OCI-LY1 (cell line): ENCODE measurements around the gene SERINC1.

Experiments used
- H2AFZ ChIP-seq: fragments of 200-600 bp; sonication (generic), shearing (Covaris generic); 2 replicates; pipeline ENCODE4 v1.6.0; 2014; ENCODE audit warnings: antibody characterized with exemption, mild to moderate bottlenecking, low read length
- H3F3A ChIP-seq: fragments of 200-600 bp; sonication (generic), shearing (Covaris generic); 2 replicates; pipeline ENCODE4 v1.6.0; 2014; ENCODE audit warnings: mild to moderate bottlenecking, antibody characterized with exemption, low read length, moderate library complexity; ENCODE audit not compliant: insufficient read depth
- H3K27ac ChIP-seq: fragments of 200-600 bp; sonication (generic); 2 replicates; pipeline ENCODE4 v1.5.1; 2014; ENCODE audit warnings: low read length, mixed run types, mild to moderate bottlenecking, low read depth; ENCODE audit not compliant: poor library complexity, severe bottlenecking
- H3K27me3 ChIP-seq: fragments of 200-600 bp; sonication (generic); 2 replicates; pipeline ENCODE4 v1.6.0; 2014; ENCODE audit warnings: antibody characterized with exemption, mild to moderate bottlenecking, low read length, moderate library complexity; ENCODE audit not compliant: insufficient read depth
- H3K36me3 ChIP-seq: fragments of 200-600 bp; sonication (generic); 2 replicates; pipeline ENCODE4 v1.6.1; 2014; ENCODE audit warnings: mild to moderate bottlenecking, antibody characterized with exemption, low read length, moderate library complexity, mixed read lengths; ENCODE audit not compliant: insufficient read depth
- H3K4me1 ChIP-seq: fragments of 200-600 bp; sonication (generic); 2 replicates; pipeline ENCODE4 v1.5.1; 2014; ENCODE audit warnings: mild to moderate bottlenecking, low read length, moderate library complexity; ENCODE audit not compliant: insufficient read depth, severe bottlenecking
- H3K4me2 ChIP-seq: fragments of 200-600 bp; sonication (generic), shearing (Covaris generic); 2 replicates; pipeline ENCODE4 v1.6.1; 2014; ENCODE audit warnings: low read length
- H3K4me3 ChIP-seq: fragments of 200-600 bp; sonication (generic); 2 replicates; pipeline ENCODE4 v1.5.1; 2014; ENCODE audit warnings: low read length, low read depth, mild to moderate bottlenecking, mixed read lengths; ENCODE audit not compliant: poor library complexity, severe bottlenecking
- H3K79me2 ChIP-seq: fragments of 200-600 bp; shearing (Covaris generic); 2 replicates; pipeline ENCODE4 v1.6.1; 2016; ENCODE audit warnings: mixed run types, low read length, mixed read lengths; ENCODE audit not compliant: insufficient read depth
- H3K9ac ChIP-seq: fragments of 200-600 bp; sonication (generic), shearing (Covaris generic); 2 replicates; pipeline ENCODE4 v1.6.1; 2014; ENCODE audit warnings: mild to moderate bottlenecking, low read length, mixed read lengths
- H3K9me2 ChIP-seq: fragments of 200-600 bp; sonication (generic), shearing (Covaris generic); 2 replicates; pipeline ENCODE4 v1.6.1; 2014; ENCODE audit warnings: low read depth, mild to moderate bottlenecking, low read length, mixed read lengths
- H3K9me3 ChIP-seq: fragments of 200-600 bp; shearing (Covaris generic); 2 replicates; pipeline ENCODE4 v1.6.1; 2014; ENCODE audit warnings: low read length, mixed read lengths
- H4K20me1 ChIP-seq: fragments of 200-600 bp; sonication (generic), shearing (Covaris generic); 2 replicates; pipeline ENCODE4 v1.6.0; 2016; ENCODE audit warnings: mild to moderate bottlenecking, low read length; ENCODE audit not compliant: insufficient read depth
- CTCF ChIP-seq: fragments of 200-600 bp; sonication (generic), shearing (Covaris generic); IDR thresholded peaks from 2 replicates; pipeline ENCODE4 v1.5.1; 2017; ENCODE audit warnings: mild to moderate bottlenecking, antibody characterized with exemption, low read length, moderate library complexity, mixed read lengths
- EZH2 ChIP-seq: fragments of 200-600 bp; sonication (generic), shearing (Covaris generic); IDR thresholded peaks from 2 replicates; pipeline ENCODE4 v1.8.0; 2017; ENCODE audit warnings: borderline replicate concordance, mixed run types, mild to moderate bottlenecking, antibody characterized with exemption, low read length, moderate library complexity, mixed read lengths

SERINC1 gene

GRCh38 chr6:122491919-122492555, 20.4 kb upstream of the SERINC1 start:
- Histone ChIP-seq H3K9ac (no peak overlapping the region), H3F3A (no peaks in the 10 kb centered on the region), H3K9me2 (no peaks in the 10 kb centered on the region), H3K4me2 (no peak overlapping the region), H3K79me2 (no peaks in the 10 kb centered on the region), H3K4me1 (no peaks in the 10 kb centered on the region), H3K27ac (no peak overlapping the region), H3K27me3 (no peaks in the 10 kb centered on the region), H4K20me1 (no peaks in the 10 kb centered on the region), H3K9me3 (no peaks in the 10 kb centered on the region), H2AFZ (no peak overlapping the region), H3K36me3 (no peaks in the 10 kb centered on the region), H3K4me3 (no peak overlapping the region)
- no peak for TF ChIP-seq EZH2
- peak; percentile 93 for TF ChIP-seq CTCF

- no peaks in the 10 kb centered on the region for H3K9me2 ChIP-seq
- H3K9me3 ChIP-seq: no peaks in the 10 kb centered on the region
- H3K4me2 ChIP-seq: no peak overlapping the region
- H3K36me3 ChIP-seq: no peaks in the 10 kb centered on the region
- H3K27me3 ChIP-seq: no peaks in the 10 kb centered on the region
- no peak overlapping the region for H3K4me3 ChIP-seq
- no peaks in the 10 kb centered on the region for H3F3A ChIP-seq
- no peaks in the 10 kb centered on the region for H3K4me1 ChIP-seq
- H3K27ac ChIP-seq: no peak overlapping the region
- H2AFZ ChIP-seq: no peak overlapping the region
- H3K9ac ChIP-seq: no peak overlapping the region
- no peaks in the 10 kb centered on the region for H3K79me2 ChIP-seq
- TF ChIP-seq CTCF (no peak), EZH2 (no peak)
- H4K20me1 ChIP-seq: no peaks in the 10 kb centered on the region
Observed at GRCh38 chr6:122490607-122491006, 19.0 kb upstream of the SERINC1 start.

GRCh38 chr6:122484760-122485159, 13.2 kb upstream of the SERINC1 start:
- Histone ChIP-seq H4K20me1 (no peaks in the 10 kb centered on the region), H3F3A (no peaks in the 10 kb centered on the region), H3K27ac (no peak overlapping the region), H2AFZ (no peak overlapping the region), H3K36me3 (no peaks in the 10 kb centered on the region), H3K9ac (no peak overlapping the region), H3K9me3 (no peaks in the 10 kb centered on the region), H3K4me3 (no peak overlapping the region), H3K4me1 (no peaks in the 10 kb centered on the region), H3K9me2 (no peaks in the 10 kb centered on the region), H3K27me3 (no peaks in the 10 kb centered on the region), H3K79me2 (no peaks in the 10 kb centered on the region), H3K4me2 (no peak overlapping the region)
- TF ChIP-seq EZH2: no peak
- peak; percentile 33; the same call in 1 of the 2 replicates for TF ChIP-seq CTCF
